ENCODE measurements around the gene NRXN3.

DNA sequence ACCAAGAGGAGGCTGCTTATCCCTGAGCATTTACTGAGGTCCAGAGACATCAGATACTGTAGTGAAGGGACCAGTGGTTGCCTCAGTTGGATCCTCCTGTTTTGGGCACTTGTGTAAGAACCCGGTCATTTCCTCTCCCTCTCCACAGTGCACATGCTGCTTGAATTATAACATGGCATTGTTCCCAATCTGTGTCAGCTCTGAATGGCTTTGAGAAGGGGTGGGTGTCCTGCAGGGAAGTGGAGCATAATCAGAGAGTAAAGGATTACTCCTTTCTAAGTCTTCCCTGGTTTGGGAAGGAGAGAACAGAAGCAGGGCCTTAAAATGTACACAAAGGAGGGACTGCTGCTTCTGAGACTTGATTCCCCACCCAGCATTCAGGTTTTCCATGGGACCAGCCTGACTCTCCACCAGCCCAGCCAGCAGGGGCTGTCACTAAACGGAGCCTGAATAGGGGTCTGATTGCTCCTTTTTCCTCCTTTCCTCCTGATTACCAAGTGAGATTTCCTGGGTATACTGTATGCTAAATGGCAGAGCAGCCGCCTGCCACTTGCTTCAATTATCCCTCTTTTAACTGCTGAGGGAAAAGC is 78.4 kb downstream of the NRXN3 start:
- TF ChIP-seq EZH2phosphoT487 (IDR thresholded peaks at IDR 0.05; ENCODE audit: insufficient read depth, low read depth) (no peak), EZH2 (IDR thresholded peaks at IDR 0.05; ENCODE audit: insufficient read depth, poor library complexity, severe bottlenecking) (no peak)
